Measurements from ENCODE around the gene SEH1L.

- no peak for TF ChIP-seq CTCF (IDR thresholded peaks at IDR 0.05)
- no peak for TF ChIP-seq HDAC2 (IDR thresholded peaks at IDR 0.05)
- TF ChIP-seq KDM1A (IDR thresholded peaks at IDR 0.05; ENCODE audit: low read depth), result no peak
- TF ChIP-seq POLR2A (IDR thresholded peaks at IDR 0.05; ENCODE audit: low read length), result no peak
- TF ChIP-seq GATA3 (IDR thresholded peaks at IDR 0.05; ENCODE audit: borderline replicate concordance), result no peak
- TF ChIP-seq HEYL (CRISPR knock-in tag; IDR thresholded peaks at IDR 0.05), result no peak
- no peak for TF ChIP-seq POLR2AphosphoS2 (conservative IDR thresholded peaks at IDR 0.05; ENCODE audit: low read length)
- TF ChIP-seq ELK1 (IDR thresholded peaks at IDR 0.05; ENCODE audit: low read depth, low read length), result no peak
- TF ChIP-seq NFE2L2 (conservative IDR thresholded peaks at IDR 0.05; ENCODE audit: low read length), result no peak
- no peak for TF ChIP-seq RCOR1 (IDR thresholded peaks at IDR 0.05; ENCODE audit: low read depth, low read length)
Measured at GRCh38 chr18:13011719-13012118, 63.9 kb downstream of the SEH1L start.
